ENCODE data around the gene SMAP2. TPM values are rescaled to one million over a fixed set of nuclear protein-coding genes. Genes with fewer than 3 reads are reported as not detected.

SMAP2 gene
- total and polyA plus RNA-seq, 2 experiments from 2014 or later = 16.7 to 29.5 TPM

DNA sequence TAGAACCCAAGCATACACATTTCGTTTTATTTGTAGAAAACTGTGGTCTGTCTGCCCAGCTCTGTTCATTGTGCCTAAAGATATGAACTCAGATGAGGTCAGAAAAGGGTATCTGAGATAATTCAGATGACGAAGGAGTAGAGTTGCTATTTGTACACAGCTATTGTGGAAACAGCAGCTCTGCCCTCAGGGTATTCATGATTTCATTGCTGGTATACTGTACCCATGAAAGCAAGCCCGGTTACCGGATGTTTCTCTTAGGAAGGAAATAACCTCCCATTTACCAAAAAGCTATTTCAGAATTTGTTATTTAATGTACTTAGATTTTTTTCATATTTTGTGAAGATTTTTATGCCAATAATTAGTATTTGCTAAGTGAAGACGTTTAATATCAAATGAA is 37.8 kb downstream of the SMAP2 start:
- Histone ChIP-seq H3K4me3 (no peak overlapping the region), H3K27me3 (no peaks in the 10 kb centered on the region), H3K9me3 (ENCODE audit: low read depth) (no peaks in the 10 kb centered on the region), H3K4me1 (ENCODE audit: low read depth) (no peaks in the 10 kb centered on the region), H3K36me3 (peaks cover 12% of the 10 kb centered on the region), H3K27ac (no peak overlapping the region)
- TF ChIP-seq, protein P1, sequence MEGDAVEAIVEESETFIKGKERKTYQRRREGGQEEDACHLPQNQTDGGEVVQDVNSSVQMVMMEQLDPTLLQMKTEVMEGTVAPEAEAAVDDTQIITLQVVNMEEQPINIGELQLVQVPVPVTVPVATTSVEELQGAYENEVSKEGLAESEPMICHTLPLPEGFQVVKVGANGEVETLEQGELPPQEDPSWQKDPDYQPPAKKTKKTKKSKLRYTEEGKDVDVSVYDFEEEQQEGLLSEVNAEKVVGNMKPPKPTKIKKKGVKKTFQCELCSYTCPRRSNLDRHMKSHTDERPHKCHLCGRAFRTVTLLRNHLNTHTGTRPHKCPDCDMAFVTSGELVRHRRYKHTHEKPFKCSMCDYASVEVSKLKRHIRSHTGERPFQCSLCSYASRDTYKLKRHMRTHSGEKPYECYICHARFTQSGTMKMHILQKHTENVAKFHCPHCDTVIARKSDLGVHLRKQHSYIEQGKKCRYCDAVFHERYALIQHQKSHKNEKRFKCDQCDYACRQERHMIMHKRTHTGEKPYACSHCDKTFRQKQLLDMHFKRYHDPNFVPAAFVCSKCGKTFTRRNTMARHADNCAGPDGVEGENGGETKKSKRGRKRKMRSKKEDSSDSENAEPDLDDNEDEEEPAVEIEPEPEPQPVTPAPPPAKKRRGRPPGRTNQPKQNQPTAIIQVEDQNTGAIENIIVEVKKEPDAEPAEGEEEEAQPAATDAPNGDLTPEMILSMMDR (IDR thresholded peaks at IDR 0.05; ENCODE audit: low read depth, low read length) = no peak
- DNase-seq (ENCODE audit: low read depth in 1 of 2, low spot score in 1 of 2) = no peak

DNA sequence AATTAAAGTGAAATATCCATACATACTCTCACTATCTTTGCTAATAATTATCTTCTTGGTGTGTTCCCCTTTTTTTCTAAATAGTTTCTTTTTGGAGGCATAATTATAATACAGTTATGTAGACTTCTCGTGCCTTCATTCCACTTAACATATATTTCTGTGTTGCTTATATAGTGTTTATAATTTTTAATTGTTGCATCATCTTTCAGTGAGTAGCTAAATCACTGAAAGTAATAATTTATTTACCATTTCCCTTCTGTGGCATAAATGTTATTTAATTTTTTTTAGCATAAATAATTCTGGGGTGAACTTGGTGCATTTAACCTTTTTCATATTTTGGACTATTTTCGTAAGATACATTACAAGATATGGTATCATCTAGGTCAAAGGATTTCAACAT is 38.3 kb downstream of the SMAP2 start:
- H3K36me3 ChIP-seq = peaks cover 15% of the 10 kb centered on the region
- no peaks in the 10 kb centered on the region for H3K4me1 ChIP-seq (ENCODE audit: low read depth)
- no peak for DNase-seq (ENCODE audit: low read depth in 1 of 2, low spot score in 1 of 2)
- H3K27me3 ChIP-seq = no peaks in the 10 kb centered on the region
- no peak overlapping the region for H3K4me3 ChIP-seq
- no peak overlapping the region for H3K27ac ChIP-seq
- TF ChIP-seq, protein P1 (IDR thresholded peaks at IDR 0.05; ENCODE audit: low read depth, low read length) = no peak
- H3K9me3 ChIP-seq (ENCODE audit: low read depth) = no peaks in the 10 kb centered on the region

DNA sequence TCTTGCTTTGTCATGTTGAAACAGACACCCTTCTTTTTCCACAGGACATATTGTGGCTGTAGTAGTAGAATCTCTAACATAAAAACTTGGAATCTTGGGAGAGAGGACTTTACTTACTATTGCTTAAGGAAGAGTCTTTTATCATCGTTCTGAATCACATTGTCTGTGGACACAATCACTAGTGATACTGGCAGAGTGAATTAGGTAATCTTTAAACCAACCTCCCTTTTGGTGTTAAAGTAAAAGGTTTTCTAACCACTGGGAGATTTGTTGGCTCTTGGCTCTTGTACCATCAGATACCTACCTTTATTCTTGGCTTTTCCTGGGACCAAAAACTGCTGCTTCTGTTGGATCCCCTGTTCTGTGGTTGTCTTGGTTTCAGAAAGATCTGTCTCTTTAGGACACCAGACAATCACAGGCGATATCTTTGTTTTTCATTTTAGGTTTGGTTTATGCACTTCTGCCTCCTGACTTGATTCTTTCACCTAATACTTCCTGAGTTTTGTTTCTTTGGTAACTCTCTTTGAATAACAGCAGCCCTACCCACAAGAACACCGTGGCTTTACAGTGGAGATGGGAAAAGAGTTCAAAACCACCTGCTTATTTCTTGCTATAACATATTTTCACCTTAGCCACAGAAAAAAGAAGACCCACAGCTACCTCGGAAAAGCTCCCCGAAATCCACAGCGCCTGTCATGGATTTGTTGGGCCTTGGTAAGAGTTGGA is 40.2 kb downstream of the SMAP2 start:
- no peak overlapping the region for H3K27ac ChIP-seq
- TF ChIP-seq, protein P1 (IDR thresholded peaks at IDR 0.05; ENCODE audit: low read depth, low read length) = no peak
- peaks cover 18% of the 10 kb centered on the region for H3K36me3 ChIP-seq
- no peaks in the 10 kb centered on the region for H3K9me3 ChIP-seq (ENCODE audit: low read depth)
- H3K4me3 ChIP-seq = no peak overlapping the region
- H3K27me3 ChIP-seq = no peaks in the 10 kb centered on the region
- DNase-seq (ENCODE audit: low read depth in 1 of 2, low spot score in 1 of 2) = no peak
- H3K4me1 ChIP-seq (ENCODE audit: low read depth) = no peaks in the 10 kb centered on the region

- Histone ChIP-seq H3K4me1 (ENCODE audit: low read depth) (no peaks in the 10 kb centered on the region), H3K9me3 (ENCODE audit: low read depth) (no peaks in the 10 kb centered on the region), H3K4me3 (no peak overlapping the region), H3K27ac (no peak overlapping the region), H3K27me3 (no peaks in the 10 kb centered on the region), H3K36me3 (peaks cover 19% of the 10 kb centered on the region)
- DNase-seq (ENCODE audit: low read depth in 1 of 2, low spot score in 1 of 2) = no peak
- TF ChIP-seq, protein P1 (IDR thresholded peaks at IDR 0.05; ENCODE audit: low read depth, low read length) = no peak
Observed at GRCh38 chr1:40414331-40414730, 40.8 kb downstream of the SMAP2 start.

GRCh38 chr1:40416709-40417108 is 43.2 kb downstream of the SMAP2 start:
- Histone ChIP-seq H3K27me3 (no peaks in the 10 kb centered on the region), H3K4me1 (ENCODE audit: low read depth) (no peaks in the 10 kb centered on the region), H3K36me3 (peaks cover 19% of the 10 kb centered on the region), H3K4me3 (no peak overlapping the region), H3K27ac (no peak overlapping the region), H3K9me3 (ENCODE audit: low read depth) (no peaks in the 10 kb centered on the region)
- TF ChIP-seq, protein P1 (IDR thresholded peaks at IDR 0.05; ENCODE audit: low read depth, low read length) = no peak
- DNase-seq (ENCODE audit: low read depth in 1 of 2, low spot score in 1 of 2) = no peak
